Sigmoid colon (tissue), 7 donors: ENCODE results near the gene GRIN2D. TPM values are rescaled to one million over a fixed set of nuclear protein-coding genes. Genes with fewer than 3 reads are reported as not detected.
A peak's percentile ranks its signal among the peaks of the same experiment; 100 is the strongest.
"Not testable (repeated sequence)": the region's sequence is repeated elsewhere in the genome, so short reads cannot be mapped to it uniquely, and the experiment has no call there.

Source experiments
- DNase-seq: peaks from one replicate; pipeline ENCODE4 v3.0.0-alpha.2; 2019
- H3K27ac ChIP-seq, 4 donors: fragments of 200-600 bp; sonication (generic); one replicate each; pipeline ENCODE4 v1.5.1; 2016 to 2019; ENCODE audit warnings: mild to moderate bottlenecking in 1 of 4
- H3K27me3 ChIP-seq, 3 donors: fragments of 200-600 bp; sonication (generic); one replicate each; pipeline ENCODE4 v1.5.1; 2019; ENCODE audit warnings: mild to moderate bottlenecking in 1 of 3
- H3K36me3 ChIP-seq, 4 donors: fragments of 200-600 bp; sonication (generic); one replicate each; pipeline ENCODE4 v1.5.1; 2016 to 2019
- H3K4me1 ChIP-seq, 4 donors: fragments of 200-600 bp; sonication (generic); one replicate each; pipeline ENCODE4 v1.5.1; 2017 to 2019
- H3K4me3 ChIP-seq, 4 donors: fragments of 200-600 bp; sonication (generic); one replicate each; pipeline ENCODE4 v1.5.1; 2017 to 2019; ENCODE audit warnings: mild to moderate bottlenecking in 2 of 4, moderate library complexity in 1 of 4
- H3K9me3 ChIP-seq, 4 donors: fragments of 200-600 bp in 3 of 4; sonication (generic) in 3 of 4; one replicate each; pipeline versions ENCODE4 v1.5.1 to v1.6.1; 2013 to 2019
- CTCF ChIP-seq, 4 experiments: fragments of 450-650 bp in 3 of 4; fragments of 200-600 bp in 1 of 4; IDR thresholded peaks; one replicate each; pipeline ENCODE4 v1.5.1; 2016 to 2019; ENCODE audit warnings: antibody characterized with exemption in 4 of 4, mild to moderate bottlenecking in 3 of 4, moderate library complexity in 2 of 4
- EP300 ChIP-seq, 4 donors: sonication (generic); formaldehyde crosslinking; IDR thresholded peaks; one replicate each; pipeline ENCODE4 v1.6.1; 2017; ENCODE audit warnings: antibody characterized with exemption in 4 of 4
- POLR2A ChIP-seq, 2 donors: fragments of 450-650 bp; IDR thresholded peaks; one replicate each; pipeline ENCODE4 v1.6.1; 2016; ENCODE audit warnings: antibody characterized with exemption in 2 of 2, mild to moderate bottlenecking in 2 of 2, moderate library complexity in 2 of 2
- POLR2AphosphoS5 ChIP-seq, 4 donors: sonication (generic); formaldehyde crosslinking; IDR thresholded peaks; one replicate each; pipeline ENCODE4 v1.6.1; 2017; ENCODE audit warnings: antibody characterized with exemption in 4 of 4
- WGBS, 2 donors: extraction: QIAGEN DNeasy Blood & Tissue Kit; methylation state at CpG; one replicate each; pipeline ENCODE4 v1.1.7; 2013; 5-methylcytosine and 5-hydroxymethylcytosine counted together
- intact Hi-C: fragments of 100-400 bp; cut with DNase I; formaldehyde crosslinking; loops from one replicate; pipeline ENCODE4 v1.15.1; 2023
- polyA plus RNA-seq, 3 donors: library from polyadenylated mRNA; stranded (reverse); fragments of 200-250 nt; gene quantifications; one replicate each; pipeline ENCODE4 v1.2.3, GENCODE V29; 2013
- total RNA-seq, 4 donors: library from RNA; depleted of rRNA; stranded (reverse); fragments of >200 nt; gene quantifications; one replicate each; pipeline ENCODE4 v1.1.0, GENCODE V29; 2016
- donor health status: healthy with polysubstance abuse.
- donor health status: Bipolar disorder and iron deficiency.
- donor health status: healthy.

The GRIN2D gene
- total and polyA plus RNA-seq, 7 donors = under 0.01 to 0.36 (median 0.21) TPM; not detected in 3

DNA sequence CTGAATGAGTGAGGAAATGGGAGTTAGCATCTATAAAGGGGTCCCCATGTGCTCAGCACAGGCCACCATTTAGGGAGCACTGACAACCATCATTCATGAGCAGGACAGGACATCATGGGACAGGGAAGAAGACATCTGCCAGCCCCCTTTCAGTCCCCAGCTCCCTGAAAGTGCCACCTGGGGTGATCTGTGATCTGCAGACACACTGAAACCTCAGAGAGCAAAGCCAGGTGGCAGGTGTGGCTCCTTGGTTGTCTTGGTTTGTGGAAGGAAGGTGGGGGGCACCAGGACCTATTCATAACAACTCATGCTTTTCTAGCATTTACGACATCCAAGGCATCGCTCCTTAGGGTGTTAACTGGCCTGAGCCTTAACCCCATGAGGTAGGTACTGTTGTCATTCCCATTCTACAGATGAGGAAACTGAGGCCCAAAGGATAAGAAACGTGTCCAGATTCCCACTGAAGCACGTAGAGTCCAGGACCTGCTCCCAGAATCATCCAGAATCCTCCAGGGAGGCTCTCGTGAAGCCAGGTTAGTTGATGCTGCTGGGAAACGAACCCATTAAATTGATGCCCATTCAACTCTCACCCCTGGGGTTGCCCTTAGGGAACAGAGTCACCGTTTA lies 7.9 kb upstream of the GRIN2D start:
- Histone ChIP-seq H3K36me3 (peaks cover 24 to 87% (median 58%) of the 10 kb centered on the region in 4 donors), H3K4me1 (peaks cover 0 to 17% (median 14%) of the 10 kb centered on the region in 4 donors), H3K9me3 (no peaks in the 10 kb centered on the region), H3K27me3 (no peaks in the 10 kb centered on the region), H3K27ac (no peak overlapping the region), H3K4me3 (no peak overlapping the region)
- TF ChIP-seq EP300 (IDR thresholded peaks at IDR 0.05) (no peak), CTCF (IDR thresholded peaks at IDR 0.05) (no peak)
- intact Hi-C loops = no loop called here
- no peak for DNase-seq
- 87 to 93% methylated on average over 7 of the region's 7 CpGs for WGBS, 2 donors

DNA sequence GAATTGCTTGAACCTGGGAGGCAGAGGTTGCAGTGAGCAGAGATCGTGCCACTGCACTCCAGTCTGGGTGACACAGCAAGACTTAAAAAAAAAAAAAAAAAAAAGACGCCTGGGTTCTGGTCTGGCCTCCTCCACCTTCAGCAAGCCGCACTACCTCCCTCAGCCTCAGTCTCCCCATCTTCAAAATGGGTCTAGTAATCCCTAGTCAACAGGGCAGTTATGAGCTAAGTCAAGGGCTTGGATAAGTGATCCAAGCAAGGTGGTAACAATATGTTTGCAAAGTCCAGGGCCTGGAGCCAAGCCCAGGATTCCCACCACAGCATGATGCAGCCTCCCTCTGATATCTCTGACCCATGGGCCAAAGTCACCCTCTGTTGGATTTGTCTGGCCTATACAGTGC lies 6.5 kb upstream of the GRIN2D start:
- intact Hi-C loops = no loop called here
- Histone ChIP-seq H3K36me3 (peaks cover 24 to 75% (median 58%) of the 10 kb centered on the region in 4 donors), H3K4me1 (peaks cover 0 to 18% (median 14%) of the 10 kb centered on the region in 4 donors), H3K9me3 (no peaks in the 10 kb centered on the region), H3K4me3 (no peak overlapping the region), H3K27me3 (peaks cover 0 to 2% (median under 1%) of the 10 kb centered on the region in 3 donors), H3K27ac (no peak overlapping the region)
- TF ChIP-seq POLR2AphosphoS5 (IDR thresholded peaks at IDR 0.05) = no peak
- no peak for TF ChIP-seq CTCF (IDR thresholded peaks at IDR 0.05)
- no peak for TF ChIP-seq EP300 (IDR thresholded peaks at IDR 0.05)
- TF ChIP-seq POLR2A (IDR thresholded peaks at IDR 0.05) = no peak
- DNase-seq = no peak
- 93 to 95% methylated on average over 3 of the region's 3 CpGs for WGBS, 2 donors

DNA sequence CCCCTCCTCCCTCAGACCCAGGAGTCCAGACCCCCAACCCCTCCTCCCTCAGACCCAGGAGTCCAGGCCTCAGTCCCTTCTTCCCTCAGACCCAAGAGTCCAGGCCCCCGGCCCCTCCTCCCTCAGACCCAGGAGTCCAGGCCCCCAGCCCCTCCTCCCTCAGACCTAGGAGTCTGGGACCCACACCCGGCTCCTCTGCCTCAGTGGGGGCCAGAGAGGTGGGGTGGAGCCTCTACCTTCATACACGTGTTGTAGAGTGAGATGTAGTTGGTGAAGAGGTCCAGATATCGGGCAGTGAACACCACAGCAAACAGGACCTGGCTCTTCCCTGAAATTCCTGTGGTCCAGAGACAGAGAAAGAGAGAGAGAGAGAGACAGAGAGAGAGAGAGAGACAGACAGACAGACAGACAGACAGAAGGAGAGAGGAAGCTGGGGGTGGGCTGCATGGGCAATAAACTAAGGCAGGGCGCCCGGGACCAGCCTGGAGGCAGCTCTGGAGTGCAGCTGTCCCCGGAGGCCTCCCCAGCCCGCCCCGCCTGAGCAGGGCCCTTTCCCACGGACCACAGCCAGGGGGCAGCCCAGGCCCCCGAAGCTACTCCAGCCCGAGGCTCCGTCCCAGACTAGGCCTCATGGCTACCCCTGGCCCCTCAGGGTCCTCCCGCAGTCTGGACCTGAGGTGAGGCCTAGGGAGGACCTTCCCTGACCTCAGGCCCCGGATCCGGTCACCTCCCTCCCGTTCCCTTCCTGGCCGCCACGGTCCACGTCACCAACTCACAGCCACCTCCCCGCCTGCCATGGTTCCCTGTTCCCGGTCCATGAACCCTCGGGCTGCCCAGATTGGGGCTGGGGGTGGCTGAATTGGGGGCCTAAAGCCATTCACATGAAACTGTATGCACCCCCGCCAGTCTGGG lies 3.0 kb upstream of the GRIN2D start:
- peak overlapping the region; percentile 74 to 98 (median 90) for H3K4me3 ChIP-seq
- H3K36me3 ChIP-seq = peaks cover 6 to 40% (median 30%) of the 10 kb centered on the region in 4 donors
- no peaks in the 10 kb centered on the region for H3K9me3 ChIP-seq
- peak overlapping the region; percentile 87 to 94 (median 93) for H3K27ac ChIP-seq
- H3K4me1 ChIP-seq = peaks cover 0 to 36% (median 30%) of the 10 kb centered on the region in 4 donors
- intact Hi-C loops = loop anchor here (1.0 to 5.0 kb wide), 3 partner anchors 26 to 102 kb away; partner anchors contain the start of gene SYNGR4
- TF ChIP-seq EP300 (IDR thresholded peaks at IDR 0.05) = no peak
- peak in 2 of 4 donors; percentile 16 to 40 for TF ChIP-seq POLR2AphosphoS5 (IDR thresholded peaks at IDR 0.05)
- TF ChIP-seq CTCF (IDR thresholded peaks at IDR 0.05) = peak; percentile 42 to 82 (median 74)
- 2 to 6% methylated on average over 24 of the region's 24 CpGs for WGBS, 2 donors
- H3K27me3 ChIP-seq = peaks cover 17 to 36% (median 34%) of the 10 kb centered on the region in 3 donors
- DNase-seq = peak; percentile 82

DNA sequence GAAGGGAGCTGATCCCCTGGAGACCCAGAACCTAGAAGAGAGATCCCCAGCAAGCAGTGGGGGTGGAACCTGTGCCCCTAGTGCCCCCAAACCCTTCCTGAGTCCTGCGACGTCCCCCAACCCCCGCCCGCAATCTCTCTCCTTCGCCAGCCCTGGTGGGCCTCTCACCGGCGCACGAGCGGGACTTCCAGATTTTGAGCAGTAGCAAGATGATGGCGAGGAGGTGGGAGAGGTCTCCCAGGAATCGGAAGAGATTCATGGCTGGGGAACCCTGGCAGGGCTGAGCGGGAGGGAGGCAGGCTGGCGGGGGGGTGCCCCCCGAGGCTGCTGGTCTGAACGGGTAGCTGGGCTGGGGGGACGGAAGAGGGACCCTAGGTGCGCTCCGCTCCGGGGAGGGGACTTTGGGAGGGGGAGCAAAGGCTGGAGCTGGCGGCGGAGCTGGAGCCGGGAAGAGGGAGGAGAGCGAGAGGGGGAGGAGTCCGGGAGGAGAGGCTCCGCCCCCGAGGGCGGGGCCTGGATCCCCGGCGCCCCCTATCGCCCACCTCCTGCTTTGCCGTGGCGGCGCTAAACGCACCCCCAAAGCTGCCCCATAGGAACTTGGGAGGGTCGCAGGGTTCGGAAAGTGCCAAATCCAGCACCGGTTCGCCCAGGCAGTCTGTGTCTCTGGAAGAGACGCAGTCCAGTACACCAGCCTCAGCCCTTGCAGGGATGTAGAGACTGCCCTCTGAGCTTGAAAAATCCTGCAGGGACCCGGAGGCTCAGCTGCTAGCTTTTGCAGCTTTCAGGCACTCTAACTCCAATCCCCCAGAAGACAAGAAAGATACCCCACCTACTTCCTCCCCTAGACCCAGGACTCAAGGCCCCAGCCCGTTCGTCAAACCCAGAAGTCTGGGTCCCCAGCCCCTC lies 2.1 kb upstream of the GRIN2D start, which contains the start of gene KDELR1:
KDELR1 (minus strand) TSS at position 452 of the 906 bp plus-strand sequence; CDS start at position 259, 193 bp downstream.
- TF ChIP-seq POLR2AphosphoS5 (IDR thresholded peaks at IDR 0.05) = peak; percentile 78 to 85 (median 78)
- peak in 3 of 4 experiments; percentile 68 to 93 (median 75) for TF ChIP-seq CTCF (IDR thresholded peaks at IDR 0.05)
- TF ChIP-seq POLR2A (IDR thresholded peaks at IDR 0.05) = peak; percentile 64 to 70
- TF ChIP-seq EP300 (IDR thresholded peaks at IDR 0.05) = no peak
- intact Hi-C loops = loop anchor here (1.0 to 5.0 kb wide), 3 partner anchors 27 to 101 kb away; partner anchors contain the start of gene SYNGR4
- 3 to 4% methylated on average over 42 of the region's 42 CpGs for WGBS, 2 donors
- Histone ChIP-seq H3K4me3 (peak within 1 kb of the TSS; percentile 74 to 98 (median 90)), H3K27ac (peak within 1 kb of the TSS; percentile 87 to 94 (median 93)), H3K4me1 (peaks cover 0 to 36% (median 30%) of the 10 kb centered on the region in 4 donors), H3K27me3 (peaks cover 26 to 46% (median 44%) of the 10 kb centered on the region in 3 donors), H3K36me3 (peaks cover 0 to 31% (median 25%) of the 10 kb centered on the region in 4 donors), H3K9me3 (no peaks in the 10 kb centered on the region)
- DNase-seq = peak; percentile 89

DNA sequence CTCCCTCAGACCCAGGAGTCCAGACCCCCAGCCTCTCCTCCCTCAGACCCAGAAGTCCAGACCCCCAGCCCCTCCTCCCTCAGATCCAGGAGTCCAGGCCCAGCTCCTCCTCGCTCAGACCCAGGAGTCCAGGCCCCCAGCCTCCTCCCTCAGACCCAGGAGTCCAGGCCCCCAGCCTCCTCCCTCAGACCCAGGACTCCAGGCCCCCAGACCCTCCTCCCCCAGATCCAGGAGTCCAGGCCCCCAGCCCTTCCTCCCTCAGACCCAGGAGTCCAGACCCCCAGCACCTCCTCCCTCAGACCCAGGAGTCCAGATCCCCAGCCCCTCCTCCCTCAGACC lies 1.5 kb upstream of the GRIN2D start:
- whole genome bisulfite sequencing, 2 donors = 49 to 69% methylated on average over 1 of the region's 1 CpG
- intact Hi-C loops = loop anchor here (5.0 kb wide), 1 partner anchor 100 kb away; no protein-coding TSS in a partner anchor
- not testable (repeated sequence) for H3K4me3 ChIP-seq, H3K9me3 ChIP-seq, H3K27ac ChIP-seq, DNase-seq
- Histone ChIP-seq H3K27me3 (peaks cover 33 to 52% (median 50%) of the 10 kb centered on the region in 3 donors), H3K36me3 (peaks cover 0 to 25% (median 21%) of the 10 kb centered on the region in 4 donors), H3K4me1 (peaks cover 0 to 36% (median 30%) of the 10 kb centered on the region in 4 donors)
